Neural cell (in vitro differentiated cells): ENCODE results near the gene PLXNA2. TPM values are rescaled to one million over a fixed set of nuclear protein-coding genes. Genes with fewer than 3 reads are reported as not detected.

ENCODE experiments used
- H2AFZ ChIP-seq: fragments of 200-600, 300-800 bp; sonication (generic), shearing (Covaris generic); 2 replicates; pipeline ENCODE4 v1.6.0; 2014; ENCODE audit warnings: low read depth, mild to moderate bottlenecking, antibody characterized with exemption, low read length, moderate library complexity
- H3F3A ChIP-seq: fragments of 200-600 bp; shearing (Covaris generic); 2 replicates; pipeline ENCODE4 v1.6.1; 2016; ENCODE audit warnings: mild to moderate bottlenecking, moderate library complexity, mixed read lengths, antibody characterized with exemption, low read length; ENCODE audit not compliant: insufficient read depth, poor library complexity, severe bottlenecking
- H3K27ac ChIP-seq: fragments of 200-600, 300-800 bp; sonication (generic), shearing (Covaris generic); 2 replicates; pipeline ENCODE4 v1.5.1; 2014; ENCODE audit warnings: mild to moderate bottlenecking, low read length, moderate library complexity
- H3K27me3 ChIP-seq: fragments of 300-800, 200-600 bp; sonication (generic), shearing (Covaris generic); 2 replicates; pipeline ENCODE4 v1.6.0; 2014; ENCODE audit warnings: mild to moderate bottlenecking, low read depth, low read length, moderate library complexity; ENCODE audit not compliant: insufficient read depth
- H3K36me3 ChIP-seq: fragments of 300-800, 200-600 bp; sonication (generic), shearing (Covaris generic); 2 replicates; pipeline ENCODE4 v1.5.1; 2014; ENCODE audit warnings: mild to moderate bottlenecking, antibody characterized with exemption, low read length, moderate library complexity; ENCODE audit not compliant: insufficient read depth
- H3K4me2 ChIP-seq: fragments of 300-800, 200-600 bp; sonication (generic), shearing (Covaris generic); 2 replicates; pipeline ENCODE4 v1.6.0; 2014; ENCODE audit warnings: mild to moderate bottlenecking, low read length
- H3K4me3 ChIP-seq: fragments of 300-800, 200-600 bp; sonication (generic), shearing (Covaris generic); 2 replicates; pipeline ENCODE4 v1.5.1; 2014; ENCODE audit warnings: mild to moderate bottlenecking, low read length, moderate library complexity
- H3K79me2 ChIP-seq: fragments of 200-600 bp; shearing (Covaris generic); replicated peaks from 2 replicates; pipeline ENCODE4 v1.6.0; 2014; ENCODE audit warnings: mild to moderate bottlenecking, low read length, moderate library complexity; ENCODE audit not compliant: insufficient read depth
- H3K9ac ChIP-seq: fragments of 300-800, 200-600 bp; sonication (generic), shearing (Covaris generic); 2 replicates; pipeline ENCODE4 v1.6.1; 2016; ENCODE audit warnings: mild to moderate bottlenecking, low read length, mixed read lengths
- H3K9me2 ChIP-seq: fragments of 200-600 bp; shearing (Covaris generic); 2 replicates; pipeline ENCODE4 v1.6.1; 2016; ENCODE audit warnings: mild to moderate bottlenecking, low read length, mixed read lengths; ENCODE audit not compliant: insufficient read depth
- H3K9me3 ChIP-seq: fragments of 200-600, 300-800 bp; sonication (generic), shearing (Covaris generic); 2 replicates; pipeline ENCODE4 v1.6.1; 2016; ENCODE audit warnings: mild to moderate bottlenecking, mixed run types, low read length, moderate library complexity, mixed read lengths
- H4K20me1 ChIP-seq: fragments of 200-600 bp; shearing (Covaris generic); 2 replicates; pipeline ENCODE4 v1.6.1; 2016; ENCODE audit warnings: mild to moderate bottlenecking, mixed run types; ENCODE audit not compliant: insufficient read depth
- EP300 ChIP-seq: fragments of 450-650 bp; conservative IDR thresholded peaks from 2 replicates; pipeline ENCODE4 v1.6.1; 2014; ENCODE audit warnings: antibody characterized with exemption, mild to moderate bottlenecking, moderate library complexity; ENCODE audit not compliant: poor library complexity, severe bottlenecking
- EZH2 ChIP-seq: fragments of 200-600, 300-800 bp; shearing (Covaris generic), sonication (generic); IDR thresholded peaks from 2 replicates; pipeline ENCODE4 v1.6.1; 2014; ENCODE audit warnings: antibody characterized with exemption, low read length, borderline replicate concordance, mild to moderate bottlenecking; ENCODE audit not compliant: insufficient read depth, poor library complexity, severe bottlenecking
- MXI1 ChIP-seq: fragments of 450-650 bp; conservative IDR thresholded peaks from 2 replicates; pipeline ENCODE4 v1.6.1; 2014; ENCODE audit warnings: antibody characterized with exemption, mild to moderate bottlenecking; ENCODE audit not compliant: poor library complexity, severe bottlenecking
- POLR2AphosphoS5 ChIP-seq: IDR thresholded peaks from 2 replicates; pipeline ENCODE4 v1.6.1; 2012
- RAD21 ChIP-seq: fragments of 450-650 bp; conservative IDR thresholded peaks from 2 replicates; pipeline ENCODE4 v1.6.1; 2014; ENCODE audit warnings: antibody characterized with exemption, mild to moderate bottlenecking, moderate library complexity
- REST ChIP-seq: IDR thresholded peaks from 2 replicates; pipeline ENCODE4 v1.6.1; 2012; ENCODE audit warnings: borderline replicate concordance
- SMC3 ChIP-seq: fragments of 450-650 bp; conservative IDR thresholded peaks from 2 replicates; pipeline ENCODE4 v1.6.1; 2014; ENCODE audit warnings: antibody characterized with exemption, mild to moderate bottlenecking, moderate library complexity; ENCODE audit not compliant: poor library complexity
- TAF1 ChIP-seq: IDR thresholded peaks from 2 replicates; pipeline ENCODE4 v1.6.1; 2012; ENCODE audit warnings: low read depth
- polyA plus RNA-seq: library from polyadenylated mRNA; depleted of rRNA; stranded (reverse); fragments of >200 nt; gene quantifications from 2 replicates; pipeline ENCODE4 v1.2.3, GENCODE V29; 2014

Gene PLXNA2
- polyA plus RNA-seq, 1 donor from 2014 or later, result 30.6 TPM

- TF ChIP-seq MXI1 (no peak), EP300 (no peak), POLR2AphosphoS5 (no peak)
- Histone ChIP-seq H3K27ac (no peak overlapping the region), H3F3A (no peaks in the 10 kb centered on the region), H3K9ac (no peak overlapping the region), H3K4me2 (no peak overlapping the region), H3K36me3 (peaks cover 3% of the 10 kb centered on the region), H3K9me2 (no peaks in the 10 kb centered on the region), H3K27me3 (no peaks in the 10 kb centered on the region), H3K79me2 (no peaks in the 10 kb centered on the region), H2AFZ (no peak overlapping the region), H3K9me3 (no peaks in the 10 kb centered on the region), H4K20me1 (no peaks in the 10 kb centered on the region), H3K4me3 (no peak overlapping the region)
Observed at GRCh38 chr1:208107425-208108212, 136.6 kb downstream of the PLXNA2 start.

- Histone ChIP-seq H3K4me2 (no peak overlapping the region), H3K9me2 (no peaks in the 10 kb centered on the region), H3F3A (no peaks in the 10 kb centered on the region), H3K27ac (no peak overlapping the region), H3K9me3 (no peaks in the 10 kb centered on the region), H3K36me3 (peaks cover 3% of the 10 kb centered on the region), H2AFZ (no peak overlapping the region), H4K20me1 (no peaks in the 10 kb centered on the region), H3K27me3 (no peaks in the 10 kb centered on the region), H3K4me3 (no peak overlapping the region), H3K9ac (no peak overlapping the region), H3K79me2 (no peaks in the 10 kb centered on the region)
- no peak for TF ChIP-seq EZH2
- no peak for TF ChIP-seq EP300
- no peak for TF ChIP-seq MXI1
Observed at GRCh38 chr1:208106218-208106617, 138.0 kb downstream of the PLXNA2 start.

GRCh38 chr1:208105756-208106155, 138.4 kb downstream of the PLXNA2 start:
- no peak overlapping the region for H3K9ac ChIP-seq

More at GRCh38 chr1:208105756-208106155, 138.4 kb downstream of the PLXNA2 start:
- Histone ChIP-seq H3K79me2 (no peaks in the 10 kb centered on the region), H3K27me3 (no peaks in the 10 kb centered on the region), H3K27ac (no peak overlapping the region), H3K4me2 (no peak overlapping the region), H3K9me3 (no peaks in the 10 kb centered on the region), H3K9me2 (no peaks in the 10 kb centered on the region), H2AFZ (no peak overlapping the region), H3K36me3 (peaks cover 3% of the 10 kb centered on the region), H3K4me3 (no peak overlapping the region), H4K20me1 (no peaks in the 10 kb centered on the region), H3F3A (no peaks in the 10 kb centered on the region)
- TF ChIP-seq TAF1 (no peak), RAD21 (no peak), SMC3 (no peak), REST (no peak), EZH2 (no peak), MXI1 (no peak), POLR2AphosphoS5 (no peak)
